GM12891 (cell line): Measurements from ENCODE around the gene LPCAT1.

Experiments used
- PAX5 ChIP-seq: IDR thresholded peaks from 2 replicates; pipeline ENCODE4 v1.6.1; 2011; ENCODE audit warnings: low read length, moderate library complexity, mild to moderate bottlenecking; ENCODE audit not compliant: insufficient read depth, severe bottlenecking
- POLR2A ChIP-seq: IDR thresholded peaks from 2 replicates; pipeline ENCODE4 v1.6.1; 2011; ENCODE audit warnings: low read depth, low read length, control low read depth
- POLR2AphosphoS5 ChIP-seq: IDR thresholded peaks from 2 replicates; pipeline ENCODE4 v1.6.1; 2011; ENCODE audit warnings: low read depth, low read length, control low read depth
- POU2F2 ChIP-seq: IDR thresholded peaks from 2 replicates; pipeline ENCODE4 v1.6.1; 2011; ENCODE audit warnings: low read depth, mild to moderate bottlenecking, control low read depth, low read length, moderate library complexity
- TAF1 ChIP-seq: IDR thresholded peaks from 2 replicates; pipeline ENCODE4 v1.6.1; 2011; ENCODE audit warnings: low read depth, low read length, control low read depth

DNA sequence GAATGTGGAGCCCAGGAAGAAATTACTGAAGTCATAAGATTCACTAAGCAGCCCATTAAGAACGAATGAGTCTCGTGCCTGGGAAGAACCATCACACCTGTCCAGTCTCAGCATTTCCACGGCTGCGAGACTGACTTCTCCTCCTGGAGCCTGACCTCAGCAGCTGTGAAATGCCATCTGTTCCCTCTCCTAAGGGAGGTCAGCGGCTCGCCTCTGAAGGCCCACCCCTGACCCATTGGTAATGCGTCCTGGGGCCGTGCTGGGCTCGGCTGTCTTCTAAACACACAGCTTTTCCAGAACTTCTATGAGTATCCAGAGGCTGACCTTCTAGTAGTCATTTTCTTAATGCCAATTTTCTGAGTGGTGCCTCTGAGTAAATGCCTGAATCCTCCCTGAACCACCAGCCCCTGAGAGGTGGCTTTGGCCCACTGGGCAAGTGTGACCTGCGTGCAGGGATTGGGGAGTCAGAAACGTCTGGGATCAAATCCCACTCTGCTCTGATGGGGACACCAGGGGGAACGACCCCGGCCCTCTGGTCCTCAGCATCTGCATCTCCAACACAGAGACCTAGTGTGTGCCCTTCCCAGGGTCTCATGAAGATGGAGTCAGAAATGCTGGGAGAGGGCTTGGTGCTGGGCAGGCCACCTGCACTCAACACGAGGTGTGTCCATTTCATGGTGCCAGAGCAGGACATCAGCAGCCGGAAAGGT lies 84.2 kb downstream of the LPCAT1 start:
- TF ChIP-seq TAF1 (no peak), POLR2A (no peak), PAX5 (no peak), POLR2AphosphoS5 (no peak), POU2F2 (no peak)
